WTC11 (cell line): ENCODE results near the gene GRPEL1. TPM values are rescaled to one million over a fixed set of nuclear protein-coding genes. Genes with fewer than 3 reads are reported as not detected.

Experiments used
- ATAC-seq: fragments of 200-7000 bp; cut with Tn5 transposase; 2 replicates; pipeline ENCODE4 v1.10.0; 2021; ENCODE audit warnings: mild to moderate bottlenecking, moderate library complexity
- CTCF ChIA-PET: fragments of 300-600 bp; sonication (Branson Sonifier 250); formaldehyde crosslinking; loops from one replicate; lab custom pipeline; 2021; ENCODE audit warnings: antibody characterized with exemption; lab: Charles Lee
- POLR2A ChIA-PET: fragments of 350-600 bp; sonication (Branson Sonifier 250); formaldehyde crosslinking; loops from one replicate; lab custom pipeline; 2021; ENCODE audit warnings: antibody characterized with exemption; lab: Charles Lee
- DNase-seq: peaks from one replicate; pipeline ENCODE4 v3.0.0; 2021; ENCODE audit warnings: low spot score
- H3K27ac Mint-ChIP-seq: 2 replicates; pipeline ENCODE4 v1.8.0; 2021; ENCODE audit warnings: mixed read lengths
- H3K27me3 Mint-ChIP-seq: 2 replicates; pipeline ENCODE4 v1.8.0; 2021; ENCODE audit warnings: low read depth, mild to moderate bottlenecking, moderate library complexity, mixed read lengths
- H3K36me3 Mint-ChIP-seq: 2 replicates; pipeline ENCODE4 v1.8.0; 2021; ENCODE audit warnings: mixed read lengths
- H3K4me1 Mint-ChIP-seq: 2 replicates; pipeline ENCODE4 v1.8.0; 2022; ENCODE audit warnings: mixed read lengths
- H3K4me3 Mint-ChIP-seq: 2 replicates; pipeline ENCODE4 v1.8.0; 2021; ENCODE audit warnings: mild to moderate bottlenecking, moderate library complexity, mixed read lengths
- H3K9me3 Mint-ChIP-seq: 2 replicates; pipeline ENCODE4 v1.8.0; 2021; ENCODE audit warnings: mixed read lengths
- CREB1 ChIP-seq: sonication (generic); formaldehyde crosslinking; IDR thresholded peaks from 2 replicates; pipeline ENCODE4 v1.8.0; 2023; ENCODE audit warnings: mild to moderate bottlenecking, missing genetic modification reagents
- ELF4 ChIP-seq: sonication (generic); formaldehyde crosslinking; IDR thresholded peaks from 2 replicates; pipeline ENCODE4 v1.8.1; 2022; ENCODE audit warnings: low read depth, mild to moderate bottlenecking, moderate library complexity, missing genetic modification reagents
- IRF2 ChIP-seq: sonication (generic); formaldehyde crosslinking; IDR thresholded peaks from 2 replicates; pipeline ENCODE4 v1.8.0; 2022; ENCODE audit warnings: low read depth, missing genetic modification reagents, borderline replicate concordance
- JAZF1 ChIP-seq: fragments of 250-450 bp; sonication (Bioruptor Pico); IDR thresholded peaks from 2 replicates; pipeline ENCODE4 v1.9.0; 2021; ENCODE audit warnings: moderate library complexity, mild to moderate bottlenecking, inconsistent platforms
- NFATC4 ChIP-seq: fragments of 250-450 bp; sonication (Bioruptor Pico); IDR thresholded peaks from 2 replicates; pipeline ENCODE4 v1.9.0; 2021; ENCODE audit warnings: mild to moderate bottlenecking
- NFE2L1 ChIP-seq: sonication (generic); formaldehyde crosslinking; IDR thresholded peaks from 2 replicates; pipeline ENCODE4 v1.8.1; 2023; ENCODE audit warnings: missing genetic modification reagents
- NFYB ChIP-seq: sonication (generic); formaldehyde crosslinking; conservative IDR thresholded peaks from 2 replicates; pipeline ENCODE4 v1.8.0; 2022; ENCODE audit warnings: low read depth, missing genetic modification reagents
- NR2C2 ChIP-seq: sonication (generic); formaldehyde crosslinking; IDR thresholded peaks from 2 replicates; pipeline ENCODE4 v1.8.0; 2022; ENCODE audit warnings: mild to moderate bottlenecking, missing genetic modification reagents
- OVOL2 ChIP-seq: fragments of 250-450 bp; sonication (Bioruptor Pico); IDR thresholded peaks from 2 replicates; pipeline ENCODE4 v1.9.0; 2021; ENCODE audit warnings: mild to moderate bottlenecking, borderline replicate concordance
- RORB ChIP-seq: fragments of 250-450 bp; sonication (Bioruptor Pico); IDR thresholded peaks from 2 replicates; pipeline ENCODE4 v1.9.0; 2021; ENCODE audit warnings: mild to moderate bottlenecking
- TP53 ChIP-seq: sonication (generic); formaldehyde crosslinking; IDR thresholded peaks from 2 replicates; pipeline ENCODE4 v1.8.1; 2023; ENCODE audit warnings: mild to moderate bottlenecking, missing genetic modification reagents
- ZNF138 ChIP-seq: sonication (generic); formaldehyde crosslinking; conservative IDR thresholded peaks from 2 replicates; pipeline ENCODE4 v1.8.1; 2022; ENCODE audit warnings: mild to moderate bottlenecking, moderate library complexity, missing genetic modification reagents
- ZNF219 ChIP-seq: sonication (generic); formaldehyde crosslinking; IDR thresholded peaks from 2 replicates; pipeline ENCODE4 v1.8.0; 2023; ENCODE audit warnings: missing genetic modification reagents, mild to moderate bottlenecking, borderline replicate concordance
- ZNF396 ChIP-seq: fragments of 250-450 bp; sonication (Bioruptor Pico); IDR thresholded peaks from 2 replicates; pipeline ENCODE4 v1.8.0; 2021; ENCODE audit warnings: mild to moderate bottlenecking, moderate library complexity, borderline replicate concordance
- total RNA-seq: library from RNA; stranded (reverse); gene quantifications from 3 replicates; pipeline ENCODE4 v1.2.3, GENCODE V29; 2021
- TF ChIP-seq, protein P1 (sequence below): sonication (generic); formaldehyde crosslinking; IDR thresholded peaks from 2 replicates; pipeline ENCODE4 v1.8.1; 2022; ENCODE audit warnings: missing genetic modification reagents, borderline replicate concordance
- TF ChIP-seq, protein P2 (sequence below): fragments of 250-450 bp; sonication (Bioruptor Pico); IDR thresholded peaks from 2 replicates; pipeline ENCODE4 v1.9.0; 2021; ENCODE audit warnings: mild to moderate bottlenecking, borderline replicate concordance
- TF ChIP-seq, protein P3 (sequence below): sonication (generic); formaldehyde crosslinking; IDR thresholded peaks from 2 replicates; pipeline ENCODE4 v1.8.0; 2023; ENCODE audit warnings: missing genetic modification reagents, mild to moderate bottlenecking, borderline replicate concordance
- TF ChIP-seq, protein P4 (sequence below): sonication (generic); formaldehyde crosslinking; IDR thresholded peaks from 2 replicates; pipeline ENCODE4 v1.8.0; 2023; ENCODE audit warnings: mild to moderate bottlenecking, missing genetic modification reagents
- TF ChIP-seq, protein P5 (sequence below): sonication (generic); formaldehyde crosslinking; conservative IDR thresholded peaks from 2 replicates; pipeline ENCODE4 v1.8.1; 2022; ENCODE audit warnings: mild to moderate bottlenecking, missing genetic modification reagents

GRPEL1 gene
- total RNA-seq, 1 experiment from 2014 or later: 50.0 TPM

DNA sequence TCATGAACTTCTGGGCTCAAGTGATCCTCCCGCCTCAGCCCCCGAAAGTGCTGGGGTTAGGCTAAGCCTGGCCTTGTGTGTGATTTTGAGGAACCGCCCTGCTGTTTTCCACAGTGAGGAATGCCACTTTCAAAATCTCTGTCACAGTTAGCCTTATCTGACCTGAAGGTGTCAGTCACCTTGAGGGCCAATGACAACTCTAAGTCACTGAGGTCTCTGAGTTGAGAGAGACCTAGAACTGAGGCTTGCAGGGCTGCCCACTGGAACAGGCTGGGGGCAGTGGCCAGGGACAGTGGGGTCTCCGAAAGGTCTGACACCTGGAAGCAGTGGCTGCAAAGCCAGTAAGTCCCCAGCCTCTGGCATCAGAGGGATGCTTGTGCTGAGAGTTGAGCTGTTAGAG is 18.6 kb downstream of the GRPEL1 start (continued):
- TF ChIP-seq, protein P1, sequence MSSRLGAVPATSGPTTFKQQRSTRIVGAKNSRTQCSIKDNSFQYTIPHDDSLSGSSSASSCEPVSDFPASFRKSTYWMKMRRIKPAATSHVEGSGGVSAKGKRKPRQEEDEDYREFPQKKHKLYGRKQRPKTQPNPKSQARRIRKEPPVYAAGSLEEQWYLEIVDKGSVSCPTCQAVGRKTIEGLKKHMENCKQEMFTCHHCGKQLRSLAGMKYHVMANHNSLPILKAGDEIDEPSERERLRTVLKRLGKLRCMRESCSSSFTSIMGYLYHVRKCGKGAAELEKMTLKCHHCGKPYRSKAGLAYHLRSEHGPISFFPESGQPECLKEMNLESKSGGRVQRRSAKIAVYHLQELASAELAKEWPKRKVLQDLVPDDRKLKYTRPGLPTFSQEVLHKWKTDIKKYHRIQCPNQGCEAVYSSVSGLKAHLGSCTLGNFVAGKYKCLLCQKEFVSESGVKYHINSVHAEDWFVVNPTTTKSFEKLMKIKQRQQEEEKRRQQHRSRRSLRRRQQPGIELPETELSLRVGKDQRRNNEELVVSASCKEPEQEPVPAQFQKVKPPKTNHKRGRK: no peak
- TF ChIP-seq NR2C2 (CRISPR knock-in tag): no peak
- TF ChIP-seq, protein P2, sequence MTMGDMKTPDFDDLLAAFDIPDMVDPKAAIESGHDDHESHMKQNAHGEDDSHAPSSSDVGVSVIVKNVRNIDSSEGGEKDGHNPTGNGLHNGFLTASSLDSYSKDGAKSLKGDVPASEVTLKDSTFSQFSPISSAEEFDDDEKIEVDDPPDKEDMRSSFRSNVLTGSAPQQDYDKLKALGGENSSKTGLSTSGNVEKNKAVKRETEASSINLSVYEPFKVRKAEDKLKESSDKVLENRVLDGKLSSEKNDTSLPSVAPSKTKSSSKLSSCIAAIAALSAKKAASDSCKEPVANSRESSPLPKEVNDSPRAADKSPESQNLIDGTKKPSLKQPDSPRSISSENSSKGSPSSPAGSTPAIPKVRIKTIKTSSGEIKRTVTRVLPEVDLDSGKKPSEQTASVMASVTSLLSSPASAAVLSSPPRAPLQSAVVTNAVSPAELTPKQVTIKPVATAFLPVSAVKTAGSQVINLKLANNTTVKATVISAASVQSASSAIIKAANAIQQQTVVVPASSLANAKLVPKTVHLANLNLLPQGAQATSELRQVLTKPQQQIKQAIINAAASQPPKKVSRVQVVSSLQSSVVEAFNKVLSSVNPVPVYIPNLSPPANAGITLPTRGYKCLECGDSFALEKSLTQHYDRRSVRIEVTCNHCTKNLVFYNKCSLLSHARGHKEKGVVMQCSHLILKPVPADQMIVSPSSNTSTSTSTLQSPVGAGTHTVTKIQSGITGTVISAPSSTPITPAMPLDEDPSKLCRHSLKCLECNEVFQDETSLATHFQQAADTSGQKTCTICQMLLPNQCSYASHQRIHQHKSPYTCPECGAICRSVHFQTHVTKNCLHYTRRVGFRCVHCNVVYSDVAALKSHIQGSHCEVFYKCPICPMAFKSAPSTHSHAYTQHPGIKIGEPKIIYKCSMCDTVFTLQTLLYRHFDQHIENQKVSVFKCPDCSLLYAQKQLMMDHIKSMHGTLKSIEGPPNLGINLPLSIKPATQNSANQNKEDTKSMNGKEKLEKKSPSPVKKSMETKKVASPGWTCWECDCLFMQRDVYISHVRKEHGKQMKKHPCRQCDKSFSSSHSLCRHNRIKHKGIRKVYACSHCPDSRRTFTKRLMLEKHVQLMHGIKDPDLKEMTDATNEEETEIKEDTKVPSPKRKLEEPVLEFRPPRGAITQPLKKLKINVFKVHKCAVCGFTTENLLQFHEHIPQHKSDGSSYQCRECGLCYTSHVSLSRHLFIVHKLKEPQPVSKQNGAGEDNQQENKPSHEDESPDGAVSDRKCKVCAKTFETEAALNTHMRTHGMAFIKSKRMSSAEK: no peak
- no peak for TF ChIP-seq ZNF219 (CRISPR knock-in tag)
- TF ChIP-seq, protein P3, sequence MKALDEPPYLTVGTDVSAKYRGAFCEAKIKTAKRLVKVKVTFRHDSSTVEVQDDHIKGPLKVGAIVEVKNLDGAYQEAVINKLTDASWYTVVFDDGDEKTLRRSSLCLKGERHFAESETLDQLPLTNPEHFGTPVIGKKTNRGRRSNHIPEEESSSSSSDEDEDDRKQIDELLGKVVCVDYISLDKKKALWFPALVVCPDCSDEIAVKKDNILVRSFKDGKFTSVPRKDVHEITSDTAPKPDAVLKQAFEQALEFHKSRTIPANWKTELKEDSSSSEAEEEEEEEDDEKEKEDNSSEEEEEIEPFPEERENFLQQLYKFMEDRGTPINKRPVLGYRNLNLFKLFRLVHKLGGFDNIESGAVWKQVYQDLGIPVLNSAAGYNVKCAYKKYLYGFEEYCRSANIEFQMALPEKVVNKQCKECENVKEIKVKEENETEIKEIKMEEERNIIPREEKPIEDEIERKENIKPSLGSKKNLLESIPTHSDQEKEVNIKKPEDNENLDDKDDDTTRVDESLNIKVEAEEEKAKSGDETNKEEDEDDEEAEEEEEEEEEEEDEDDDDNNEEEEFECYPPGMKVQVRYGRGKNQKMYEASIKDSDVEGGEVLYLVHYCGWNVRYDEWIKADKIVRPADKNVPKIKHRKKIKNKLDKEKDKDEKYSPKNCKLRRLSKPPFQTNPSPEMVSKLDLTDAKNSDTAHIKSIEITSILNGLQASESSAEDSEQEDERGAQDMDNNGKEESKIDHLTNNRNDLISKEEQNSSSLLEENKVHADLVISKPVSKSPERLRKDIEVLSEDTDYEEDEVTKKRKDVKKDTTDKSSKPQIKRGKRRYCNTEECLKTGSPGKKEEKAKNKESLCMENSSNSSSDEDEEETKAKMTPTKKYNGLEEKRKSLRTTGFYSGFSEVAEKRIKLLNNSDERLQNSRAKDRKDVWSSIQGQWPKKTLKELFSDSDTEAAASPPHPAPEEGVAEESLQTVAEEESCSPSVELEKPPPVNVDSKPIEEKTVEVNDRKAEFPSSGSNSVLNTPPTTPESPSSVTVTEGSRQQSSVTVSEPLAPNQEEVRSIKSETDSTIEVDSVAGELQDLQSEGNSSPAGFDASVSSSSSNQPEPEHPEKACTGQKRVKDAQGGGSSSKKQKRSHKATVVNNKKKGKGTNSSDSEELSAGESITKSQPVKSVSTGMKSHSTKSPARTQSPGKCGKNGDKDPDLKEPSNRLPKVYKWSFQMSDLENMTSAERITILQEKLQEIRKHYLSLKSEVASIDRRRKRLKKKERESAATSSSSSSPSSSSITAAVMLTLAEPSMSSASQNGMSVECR (CRISPR knock-in tag): no peak
- no peak for TF ChIP-seq ELF4 (CRISPR knock-in tag)
- no peak for TF ChIP-seq ZNF396 (CRISPR knock-in tag)

DNA sequence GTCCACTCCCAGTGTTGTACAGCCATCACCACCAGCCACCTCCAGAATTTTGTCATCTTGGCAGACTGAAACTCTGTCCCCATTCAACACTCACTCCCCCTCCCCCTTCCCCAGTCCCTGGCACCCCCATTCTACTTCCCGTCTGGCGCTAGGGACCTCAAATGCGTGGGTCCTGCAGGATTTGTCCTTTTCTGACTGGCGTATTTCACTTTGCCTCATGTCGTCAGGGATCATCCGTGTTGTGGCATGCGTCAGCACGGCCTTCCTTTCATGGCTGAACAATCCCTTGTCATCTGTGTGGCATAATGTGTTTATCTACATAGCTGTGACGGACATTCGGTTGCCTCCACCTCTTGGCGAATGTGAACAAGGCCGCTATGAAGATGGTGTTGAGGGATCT is 19.2 kb downstream of the GRPEL1 start:
- Mint-ChIP-seq H3K27me3 (no peaks in the 10 kb centered on the region), H3K36me3 (no peaks in the 10 kb centered on the region), H3K4me1 (peaks cover 34% of the 10 kb centered on the region)
- TF ChIP-seq, protein P4, sequence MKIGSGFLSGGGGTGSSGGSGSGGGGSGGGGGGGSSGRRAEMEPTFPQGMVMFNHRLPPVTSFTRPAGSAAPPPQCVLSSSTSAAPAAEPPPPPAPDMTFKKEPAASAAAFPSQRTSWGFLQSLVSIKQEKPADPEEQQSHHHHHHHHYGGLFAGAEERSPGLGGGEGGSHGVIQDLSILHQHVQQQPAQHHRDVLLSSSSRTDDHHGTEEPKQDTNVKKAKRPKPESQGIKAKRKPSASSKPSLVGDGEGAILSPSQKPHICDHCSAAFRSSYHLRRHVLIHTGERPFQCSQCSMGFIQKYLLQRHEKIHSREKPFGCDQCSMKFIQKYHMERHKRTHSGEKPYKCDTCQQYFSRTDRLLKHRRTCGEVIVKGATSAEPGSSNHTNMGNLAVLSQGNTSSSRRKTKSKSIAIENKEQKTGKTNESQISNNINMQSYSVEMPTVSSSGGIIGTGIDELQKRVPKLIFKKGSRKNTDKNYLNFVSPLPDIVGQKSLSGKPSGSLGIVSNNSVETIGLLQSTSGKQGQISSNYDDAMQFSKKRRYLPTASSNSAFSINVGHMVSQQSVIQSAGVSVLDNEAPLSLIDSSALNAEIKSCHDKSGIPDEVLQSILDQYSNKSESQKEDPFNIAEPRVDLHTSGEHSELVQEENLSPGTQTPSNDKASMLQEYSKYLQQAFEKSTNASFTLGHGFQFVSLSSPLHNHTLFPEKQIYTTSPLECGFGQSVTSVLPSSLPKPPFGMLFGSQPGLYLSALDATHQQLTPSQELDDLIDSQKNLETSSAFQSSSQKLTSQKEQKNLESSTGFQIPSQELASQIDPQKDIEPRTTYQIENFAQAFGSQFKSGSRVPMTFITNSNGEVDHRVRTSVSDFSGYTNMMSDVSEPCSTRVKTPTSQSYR (CRISPR knock-in tag): no peak
- no peak for TF ChIP-seq JAZF1
- no peak for TF ChIP-seq ZNF138 (CRISPR knock-in tag)
- TF ChIP-seq, protein P2: no peak
- no peak for TF ChIP-seq CREB1 (CRISPR knock-in tag)
- TF ChIP-seq NFE2L1 (CRISPR knock-in tag): no peak
- TF ChIP-seq NFYB (CRISPR knock-in tag): no peak
- no peak for TF ChIP-seq RORB
- no peak for TF ChIP-seq TP53 (CRISPR knock-in tag)
- no peak for TF ChIP-seq OVOL2 (CRISPR knock-in tag)
- TF ChIP-seq, protein P5, sequence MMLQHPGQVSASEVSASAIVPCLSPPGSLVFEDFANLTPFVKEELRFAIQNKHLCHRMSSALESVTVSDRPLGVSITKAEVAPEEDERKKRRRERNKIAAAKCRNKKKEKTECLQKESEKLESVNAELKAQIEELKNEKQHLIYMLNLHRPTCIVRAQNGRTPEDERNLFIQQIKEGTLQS (CRISPR knock-in tag): no peak
- TF ChIP-seq NFATC4: no peak
- no peak for TF ChIP-seq IRF2 (CRISPR knock-in tag)

More for the DNA sequence above, 19.2 kb downstream of the GRPEL1 start:
- ATAC-seq (no peak), DNase-seq (no peak)
- Mint-ChIP-seq H3K4me3 (no peak overlapping the region), H3K27ac (peak overlapping the region; percentile 87), H3K9me3 (no peaks in the 10 kb centered on the region)
- CTCF ChIA-PET: interaction anchor here (1.9 kb wide), 1 partner anchor 18 kb away, joined by 4 read pairs; no protein-coding TSS in a partner anchor
- POLR2A ChIA-PET: no interaction called here
